SK-N-SH (cell line): ENCODE data around the gene NME2.

Experiments used
- CTCF ChIP-seq: fragments of 200-600 bp; sonication (generic); IDR thresholded peaks from 2 replicates; pipeline ENCODE4 v1.6.1; 2017; ENCODE audit warnings: antibody characterized with exemption, mild to moderate bottlenecking, moderate library complexity
- FOSL2 ChIP-seq: IDR thresholded peaks from 2 replicates; pipeline ENCODE4 v1.4.0; 2012; ENCODE audit warnings: low read depth, mild to moderate bottlenecking, moderate library complexity, borderline replicate concordance
- FOXM1 ChIP-seq: IDR thresholded peaks from 2 replicates; pipeline ENCODE4 v1.4.0; 2012; ENCODE audit warnings: low read depth, mild to moderate bottlenecking
- GATA2 ChIP-seq: sonication (generic); formaldehyde crosslinking; IDR thresholded peaks from 2 replicates; pipeline ENCODE4 v1.5.0; 2020; ENCODE audit warnings: mild to moderate bottlenecking, missing genetic modification reagents
- JUND ChIP-seq: IDR thresholded peaks from 2 replicates; pipeline ENCODE4 v1.4.0; 2012
- PBX3 ChIP-seq: IDR thresholded peaks from 2 replicates; pipeline ENCODE4; 2012
- POLR2AphosphoS5 ChIP-seq: IDR thresholded peaks from 2 replicates; pipeline ENCODE4 v1.6.1; 2012; ENCODE audit warnings: low read depth, low read length
- REST ChIP-seq: IDR thresholded peaks from 2 replicates; pipeline ENCODE4 v1.6.1; 2012; ENCODE audit warnings: mild to moderate bottlenecking, low read depth, low read length, moderate library complexity
- TAF1 ChIP-seq: IDR thresholded peaks from 2 replicates; pipeline ENCODE4 v1.6.1; 2012; ENCODE audit warnings: low read depth, mild to moderate bottlenecking, low read length, moderate library complexity, borderline replicate concordance
- YY1 ChIP-seq: IDR thresholded peaks from 2 replicates; pipeline ENCODE4 v1.4.0; 2012; ENCODE audit warnings: low read depth, mild to moderate bottlenecking

- TF ChIP-seq CTCF: no peak
- no peak for TF ChIP-seq PBX3
- TF ChIP-seq FOSL2: no peak
- TF ChIP-seq POLR2AphosphoS5: no peak
- TF ChIP-seq GATA2 (CRISPR knock-in tag): no peak
- no peak for TF ChIP-seq JUND
- no peak for TF ChIP-seq YY1
- no peak for TF ChIP-seq FOXM1
- no peak for TF ChIP-seq TAF1
- no peak for TF ChIP-seq REST
Observed at GRCh38 chr17:51161541-51161940, 4.7 kb upstream of the NME2 start.
